ENCODE measurements around the gene AQP7.
"Not testable (repeated sequence)": the region's sequence is repeated elsewhere in the genome, so short reads cannot be mapped to it uniquely, and the experiment has no call there.

The AQP7 gene

DNA sequence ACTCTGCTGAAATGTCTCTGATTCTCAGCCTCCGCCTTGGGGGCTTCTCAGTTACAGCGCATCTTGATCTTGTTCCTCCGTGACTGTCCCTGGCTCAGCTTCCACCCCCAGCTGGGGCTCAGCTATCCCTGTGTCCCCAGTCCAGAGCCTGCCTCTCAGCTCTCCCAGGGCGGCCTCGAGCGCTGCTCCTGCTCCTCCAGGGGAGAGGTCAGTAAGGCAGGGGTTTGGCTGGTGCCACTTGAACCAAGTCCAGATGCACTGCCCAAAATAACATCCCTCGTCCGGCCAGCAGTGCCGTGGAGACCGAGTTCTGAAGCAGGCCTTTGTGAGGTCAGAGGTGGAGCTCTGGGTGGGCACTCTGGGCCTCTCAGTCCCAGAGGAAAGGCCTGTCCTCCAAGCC, at the start of gene AQP7:
AQP7 (minus strand) TSS at position 198 of the 400 bp plus-strand sequence. CDS start 1,306 bp downstream, outside the sequence.
- H3K36me3 ChIP-seq; H3K27me3 ChIP-seq; H3K4me3 ChIP-seq (ENCODE audit: low read depth in 1 of 2, low read length in 1 of 2); H3K4me1 ChIP-seq (ENCODE audit: control insufficient read depth in 1 of 2, insufficient read depth in 1 of 2, low read depth in 1 of 2, low read length in 1 of 2); H3K27ac ChIP-seq; H3K9me3 ChIP-seq: not testable (repeated sequence)

DNA sequence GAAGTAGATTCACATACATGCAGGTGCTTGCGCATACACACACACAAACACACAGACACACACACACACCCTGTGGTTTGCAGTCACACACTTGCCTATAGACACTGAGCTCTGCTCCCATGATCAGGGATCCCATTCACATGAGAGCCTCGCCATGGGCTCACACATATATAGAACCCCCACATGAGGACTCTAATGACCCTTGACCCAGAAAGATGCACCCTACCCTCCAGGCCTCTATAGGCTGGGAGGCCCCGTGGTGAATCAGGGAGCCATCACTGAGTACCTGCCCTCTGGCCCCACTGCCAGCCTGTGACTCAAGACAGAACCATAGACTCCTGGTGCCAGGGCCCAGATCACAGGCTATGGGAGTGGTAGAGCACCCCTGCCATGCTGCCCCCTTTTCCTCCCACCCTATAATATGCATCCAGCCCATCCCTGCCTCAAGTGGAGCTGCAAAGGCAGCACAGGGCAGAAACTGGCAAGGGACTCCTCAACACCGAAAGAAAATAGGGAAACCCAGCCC, 48.3 kb upstream of the AQP7 start:
- H3K4me3 ChIP-seq (ENCODE audit: low read depth in 1 of 2, low read length in 1 of 2), result no peak overlapping the region
- TF ChIP-seq, protein P1, sequence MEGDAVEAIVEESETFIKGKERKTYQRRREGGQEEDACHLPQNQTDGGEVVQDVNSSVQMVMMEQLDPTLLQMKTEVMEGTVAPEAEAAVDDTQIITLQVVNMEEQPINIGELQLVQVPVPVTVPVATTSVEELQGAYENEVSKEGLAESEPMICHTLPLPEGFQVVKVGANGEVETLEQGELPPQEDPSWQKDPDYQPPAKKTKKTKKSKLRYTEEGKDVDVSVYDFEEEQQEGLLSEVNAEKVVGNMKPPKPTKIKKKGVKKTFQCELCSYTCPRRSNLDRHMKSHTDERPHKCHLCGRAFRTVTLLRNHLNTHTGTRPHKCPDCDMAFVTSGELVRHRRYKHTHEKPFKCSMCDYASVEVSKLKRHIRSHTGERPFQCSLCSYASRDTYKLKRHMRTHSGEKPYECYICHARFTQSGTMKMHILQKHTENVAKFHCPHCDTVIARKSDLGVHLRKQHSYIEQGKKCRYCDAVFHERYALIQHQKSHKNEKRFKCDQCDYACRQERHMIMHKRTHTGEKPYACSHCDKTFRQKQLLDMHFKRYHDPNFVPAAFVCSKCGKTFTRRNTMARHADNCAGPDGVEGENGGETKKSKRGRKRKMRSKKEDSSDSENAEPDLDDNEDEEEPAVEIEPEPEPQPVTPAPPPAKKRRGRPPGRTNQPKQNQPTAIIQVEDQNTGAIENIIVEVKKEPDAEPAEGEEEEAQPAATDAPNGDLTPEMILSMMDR (IDR thresholded peaks at IDR 0.05), result no peak
- H3K27ac ChIP-seq, result no peak overlapping the region
- H3K9me3 ChIP-seq, result no peaks in the 10 kb centered on the region
- peaks cover 37% of the 10 kb centered on the region for H3K27me3 ChIP-seq
- peaks cover 7 to 10% of the 10 kb centered on the region in 2 experiments for H3K4me1 ChIP-seq (ENCODE audit: control insufficient read depth in 1 of 2, insufficient read depth in 1 of 2, low read depth in 1 of 2, low read length in 1 of 2)
- no peaks in the 10 kb centered on the region for H3K36me3 ChIP-seq

DNA sequence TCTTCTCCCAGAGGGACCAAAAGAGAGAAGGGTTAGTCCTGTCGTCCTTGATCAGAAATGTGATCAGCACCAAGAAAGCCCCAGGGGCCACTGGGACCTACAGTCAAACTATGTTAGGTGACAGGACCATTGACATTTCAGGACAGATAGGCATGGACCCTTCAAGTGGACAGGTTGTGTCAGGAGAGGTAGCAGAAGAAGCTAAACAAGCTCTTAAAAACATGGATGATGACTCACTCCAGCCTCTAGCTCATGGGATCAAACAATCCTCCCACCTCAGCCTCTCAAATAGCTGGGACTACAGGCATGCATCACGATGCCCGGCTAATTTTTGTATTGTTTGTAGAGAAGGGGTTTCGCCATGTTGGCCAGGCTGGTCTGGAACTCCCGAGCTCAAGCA, 47.3 kb upstream of the AQP7 start:
- H3K4me1 ChIP-seq (ENCODE audit: control insufficient read depth in 1 of 2, insufficient read depth in 1 of 2, low read depth in 1 of 2, low read length in 1 of 2), result peaks cover 7 to 10% of the 10 kb centered on the region in 2 experiments
- no peaks in the 10 kb centered on the region for H3K9me3 ChIP-seq
- H3K4me3 ChIP-seq (ENCODE audit: low read depth in 1 of 2, low read length in 1 of 2), result no peak overlapping the region
- TF ChIP-seq, protein P1 (IDR thresholded peaks at IDR 0.05), result no peak
- no peaks in the 10 kb centered on the region for H3K36me3 ChIP-seq
- no peak overlapping the region for H3K27ac ChIP-seq
- peaks cover 44% of the 10 kb centered on the region for H3K27me3 ChIP-seq

DNA sequence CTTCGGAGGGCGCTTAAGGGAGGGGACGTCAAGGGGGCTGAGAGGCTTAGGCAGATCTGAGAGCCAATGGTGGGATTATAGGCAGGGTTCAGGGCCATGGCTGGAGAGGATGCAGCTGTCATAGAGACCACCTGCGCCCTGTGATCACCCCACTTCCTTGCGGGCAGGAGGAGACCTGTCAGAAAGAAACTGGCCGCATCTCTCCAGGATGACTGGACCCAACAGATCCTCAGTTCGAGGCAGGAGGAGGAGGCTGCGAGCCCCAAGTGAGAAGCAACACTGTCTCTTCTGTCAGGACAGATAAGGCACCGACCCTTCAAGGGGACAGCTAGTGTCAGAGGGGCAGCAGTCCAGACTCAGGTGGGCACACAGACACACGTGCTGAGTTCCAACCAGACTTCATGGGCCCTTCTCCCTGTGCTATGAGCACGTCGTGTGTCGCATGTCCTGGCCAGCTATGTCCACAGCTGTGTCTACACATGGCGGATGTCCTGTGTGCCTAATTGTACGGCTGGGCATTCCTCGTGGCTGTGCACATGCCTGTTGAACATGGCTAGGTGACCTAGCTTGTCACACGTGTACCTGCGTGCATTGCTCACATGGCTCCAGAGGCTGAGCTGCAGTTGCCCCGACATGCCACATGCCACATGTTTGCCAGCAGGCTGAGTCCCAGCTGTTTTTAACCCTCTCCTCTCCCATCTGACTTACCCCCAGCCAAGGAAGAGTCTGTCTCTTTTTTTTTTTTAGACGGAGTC, 45.6 kb upstream of the AQP7 start:
- no peaks in the 10 kb centered on the region for H3K36me3 ChIP-seq
- H3K27me3 ChIP-seq, result peaks cover 44% of the 10 kb centered on the region
- peak overlapping the region in 1 of 2 experiments; percentile 30 for H3K4me3 ChIP-seq (ENCODE audit: low read depth in 1 of 2, low read length in 1 of 2)
- peaks cover 7 to 10% of the 10 kb centered on the region in 2 experiments for H3K4me1 ChIP-seq (ENCODE audit: control insufficient read depth in 1 of 2, insufficient read depth in 1 of 2, low read depth in 1 of 2, low read length in 1 of 2)
- TF ChIP-seq, protein P1 (IDR thresholded peaks at IDR 0.05), result no peak
- no peaks in the 10 kb centered on the region for H3K9me3 ChIP-seq
- H3K27ac ChIP-seq, result no peak overlapping the region

DNA sequence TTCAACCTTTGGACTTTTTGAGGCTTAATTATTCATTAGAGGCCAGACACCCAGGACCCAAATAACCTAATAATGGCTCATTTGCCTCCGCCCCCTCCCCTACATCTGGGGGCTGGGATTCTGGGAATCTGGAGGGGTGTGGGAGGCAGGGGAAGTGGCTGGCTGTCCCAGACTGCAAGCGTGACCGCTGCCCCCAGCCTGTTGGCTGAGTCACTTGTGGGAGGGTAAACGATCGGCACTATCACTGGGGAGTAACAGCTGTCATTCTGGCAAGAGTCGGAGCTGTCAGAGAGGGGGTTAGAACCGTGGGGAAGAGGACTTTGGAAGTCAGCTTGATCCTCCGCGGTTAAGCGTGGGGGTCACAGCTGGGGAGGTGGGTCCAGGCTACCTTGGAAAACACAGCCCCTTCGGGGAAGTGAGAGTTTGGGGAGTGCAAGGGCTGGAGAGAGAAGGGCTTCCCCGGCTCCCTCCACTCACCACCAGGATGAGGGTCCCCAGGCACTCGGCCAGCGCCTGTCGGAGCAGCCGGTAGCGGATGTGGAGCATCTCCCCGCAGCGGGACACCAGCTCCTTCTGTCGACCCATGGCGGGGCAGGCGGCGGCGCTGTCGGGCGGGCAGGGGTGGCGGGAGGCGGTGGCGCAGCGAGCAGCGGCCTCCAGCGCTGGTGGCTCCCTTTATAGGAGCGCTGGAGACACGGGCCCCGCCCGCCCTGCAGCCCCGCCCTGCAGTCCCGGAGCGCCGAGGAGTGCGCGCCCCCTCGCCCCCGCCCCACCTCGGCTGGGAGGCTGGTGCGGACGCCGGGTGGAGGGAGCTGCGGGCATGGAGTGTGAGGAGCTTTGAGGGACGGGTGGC, 44.8 kb upstream of the AQP7 start, which contains the start of gene AQP3:
AQP3 (minus strand) TSS at position 648 of the 853 bp plus-strand sequence; CDS start at position 585, 63 bp downstream.
- no peaks in the 10 kb centered on the region for H3K36me3 ChIP-seq
- peak within 1 kb of the TSS in 1 of 2 experiments; percentile 30 for H3K4me3 ChIP-seq (ENCODE audit: low read depth in 1 of 2, low read length in 1 of 2)
- H3K27ac ChIP-seq, result no peak within 1 kb of the TSS
- H3K4me1 ChIP-seq (ENCODE audit: control insufficient read depth in 1 of 2, insufficient read depth in 1 of 2, low read depth in 1 of 2, low read length in 1 of 2), result peaks cover 7 to 10% of the 10 kb centered on the region in 2 experiments
- H3K27me3 ChIP-seq, result peaks cover 44% of the 10 kb centered on the region
- TF ChIP-seq, protein P1 (IDR thresholded peaks at IDR 0.05), result no peak
- no peaks in the 10 kb centered on the region for H3K9me3 ChIP-seq
